ENCODE data around the gene BLOC1S1.
A peak's percentile ranks its signal among the peaks of the same experiment; 100 is the strongest.

BLOC1S1 gene

DNA sequence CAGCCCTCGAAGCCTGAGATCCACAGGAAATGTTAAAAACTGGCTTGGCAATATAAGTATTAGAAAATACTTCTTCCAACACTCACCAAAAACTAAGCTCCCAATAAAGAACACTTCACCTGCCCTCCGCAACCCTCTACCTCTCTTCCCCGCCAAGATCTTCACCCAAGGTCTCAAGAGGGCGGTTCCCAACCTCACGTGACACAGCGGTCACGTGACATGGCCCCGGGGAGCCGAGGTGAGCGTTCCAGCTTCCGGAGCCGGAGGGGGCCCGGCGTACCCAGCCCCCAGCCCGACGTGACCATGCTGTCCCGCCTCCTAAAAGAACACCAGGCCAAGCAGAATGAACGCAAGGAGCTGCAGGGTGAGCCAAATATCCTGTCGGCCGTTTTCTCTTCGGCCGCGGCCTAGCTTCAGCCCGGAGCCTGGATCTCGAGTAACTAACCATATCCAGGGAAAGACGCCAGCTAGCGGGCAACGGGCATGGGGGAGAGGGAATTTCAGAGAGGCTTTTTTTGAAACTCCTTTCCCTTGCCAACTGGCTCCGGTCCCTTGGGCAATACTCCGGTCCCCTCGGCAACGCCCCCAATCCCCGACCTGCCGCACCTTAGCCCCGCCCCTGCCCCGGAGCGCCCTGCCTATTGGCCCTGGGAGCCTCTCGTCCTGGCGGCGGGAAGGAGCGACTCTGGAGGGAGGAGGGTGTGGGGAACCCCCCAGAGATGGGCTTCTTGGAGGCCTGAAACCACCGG lies at the start of gene BLOC1S1:
TSS of gene BLOC1S1 (plus strand) at position 214 of the 749 bp plus-strand sequence. CDS start at position 220, 6 bp downstream.
- peak; percentile 94 to 95 for DNase-seq (ENCODE audit: low read depth in 2 of 2)

DNA sequence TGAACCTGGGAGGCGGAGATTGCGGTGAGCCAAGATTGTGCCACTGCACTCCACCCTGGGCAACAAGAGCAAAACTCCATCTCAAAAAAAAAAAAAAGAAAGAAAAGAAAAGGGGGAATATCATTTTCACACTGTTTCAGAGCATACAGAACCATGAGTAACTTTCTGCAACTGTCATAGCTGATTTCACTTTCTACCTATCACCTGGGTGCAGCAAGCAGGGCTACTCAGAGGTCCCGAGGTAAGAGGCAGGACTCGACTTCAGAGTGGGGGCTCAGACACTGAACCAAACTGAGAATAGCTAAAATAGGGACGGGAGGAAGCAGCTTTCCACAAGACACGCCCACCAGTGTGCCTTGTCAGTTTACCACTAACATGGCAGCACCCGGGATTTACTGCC lies 49.3 kb upstream of the BLOC1S1 start:
- DNase-seq (ENCODE audit: low read depth in 2 of 2), result no peak

DNA sequence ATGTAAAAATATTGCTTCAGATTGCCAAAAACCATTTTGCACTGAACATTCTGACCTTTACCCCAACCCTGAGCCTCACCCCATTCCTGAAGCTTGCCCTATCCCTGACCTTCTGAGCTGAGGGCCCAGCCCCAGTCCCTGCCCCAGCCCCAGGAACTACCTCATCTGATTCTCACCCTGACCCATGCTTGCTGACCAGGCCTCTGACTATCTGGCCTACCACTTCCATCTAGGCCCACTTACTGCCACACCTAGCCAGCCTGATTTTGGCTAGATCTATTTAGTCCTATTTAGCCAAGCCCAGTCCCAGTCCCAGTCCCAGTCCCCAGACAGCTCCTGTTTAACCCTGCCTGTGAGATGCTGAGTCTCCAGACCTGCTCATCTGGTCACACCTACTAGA lies 45.6 kb upstream of the BLOC1S1 start:
- no peak for DNase-seq (ENCODE audit: low read depth in 2 of 2)

DNA sequence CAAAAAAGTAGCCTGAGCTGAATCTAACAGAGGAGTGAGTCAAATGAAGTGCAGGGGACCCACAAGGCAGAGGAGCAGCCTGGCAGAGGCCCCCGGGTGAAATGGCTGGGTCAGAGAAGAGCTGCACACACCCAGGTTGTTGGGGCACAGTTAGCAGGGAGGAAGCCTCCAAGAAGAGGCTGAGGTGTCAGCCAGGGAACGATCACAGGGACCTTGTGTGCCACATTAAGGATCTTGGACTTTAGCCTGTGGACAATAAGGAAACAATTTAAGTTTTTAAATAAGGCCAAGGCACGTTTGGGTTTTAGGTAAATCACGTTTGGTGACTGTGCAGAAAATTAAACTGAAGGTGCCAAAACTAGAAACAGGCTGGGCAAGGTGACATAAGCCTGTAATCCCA lies 44.1 kb upstream of the BLOC1S1 start:
- DNase-seq (ENCODE audit: low read depth in 2 of 2), result no peak

DNA sequence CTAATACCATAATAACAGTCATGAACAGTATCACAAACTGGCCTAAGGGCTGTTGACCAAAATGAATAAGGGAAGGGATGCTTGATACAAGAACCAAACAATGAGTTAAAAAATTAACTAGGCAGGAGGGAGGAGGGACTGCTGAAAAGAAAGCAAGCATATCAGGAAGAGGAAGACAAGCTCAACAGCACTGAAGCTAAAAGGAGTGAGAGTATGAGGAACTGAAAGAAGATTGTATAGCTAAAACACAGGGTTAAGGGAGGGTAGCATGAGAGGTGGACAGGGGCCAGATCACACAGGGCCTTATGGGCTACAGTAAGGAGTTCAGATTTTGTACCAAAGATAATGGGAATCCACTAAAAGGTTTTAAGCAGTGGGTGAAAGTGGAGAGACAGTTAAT lies 42.2 kb upstream of the BLOC1S1 start:
- DNase-seq (ENCODE audit: low read depth in 2 of 2), result no peak

DNA sequence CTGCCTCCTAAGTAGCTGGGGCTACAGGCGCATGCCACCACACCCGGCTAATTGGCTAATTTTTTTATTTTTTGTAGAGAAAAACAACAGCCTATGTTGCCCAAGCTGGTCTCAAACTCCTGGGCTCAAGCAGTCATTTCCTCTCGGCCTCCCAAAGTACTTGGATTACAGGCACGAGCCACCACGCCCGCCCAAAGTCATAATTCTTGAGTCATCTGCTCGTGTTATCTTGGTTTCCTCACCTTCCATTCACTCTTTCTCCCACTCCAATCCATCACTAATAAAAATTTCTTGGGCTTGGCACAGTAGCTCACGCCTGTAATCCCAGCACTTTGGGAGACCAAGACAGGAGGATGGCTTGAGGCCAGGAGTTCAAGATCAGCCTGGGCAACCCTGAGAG lies 40.2 kb upstream of the BLOC1S1 start:
- DNase-seq (ENCODE audit: low read depth in 2 of 2), result no peak

DNA sequence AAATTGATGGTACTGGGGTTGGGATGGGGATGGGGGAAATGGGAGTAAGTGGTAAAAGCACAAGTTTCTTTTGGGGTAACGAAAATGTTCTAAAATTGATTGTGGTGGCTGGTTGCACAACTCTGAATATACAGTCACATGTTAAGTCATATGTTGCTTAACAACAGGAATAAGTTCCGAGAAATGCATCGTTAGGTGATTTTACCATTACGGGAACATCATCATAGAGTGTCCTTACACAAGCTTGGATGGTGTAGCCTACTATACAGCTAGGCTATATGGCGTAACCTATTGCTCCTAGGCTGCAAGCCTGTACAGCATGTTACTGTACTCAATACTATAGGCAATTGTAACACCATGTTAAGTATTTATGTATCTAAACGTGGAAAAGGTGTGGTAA lies 39.1 kb upstream of the BLOC1S1 start:
- no peak for DNase-seq (ENCODE audit: low read depth in 2 of 2)

DNA sequence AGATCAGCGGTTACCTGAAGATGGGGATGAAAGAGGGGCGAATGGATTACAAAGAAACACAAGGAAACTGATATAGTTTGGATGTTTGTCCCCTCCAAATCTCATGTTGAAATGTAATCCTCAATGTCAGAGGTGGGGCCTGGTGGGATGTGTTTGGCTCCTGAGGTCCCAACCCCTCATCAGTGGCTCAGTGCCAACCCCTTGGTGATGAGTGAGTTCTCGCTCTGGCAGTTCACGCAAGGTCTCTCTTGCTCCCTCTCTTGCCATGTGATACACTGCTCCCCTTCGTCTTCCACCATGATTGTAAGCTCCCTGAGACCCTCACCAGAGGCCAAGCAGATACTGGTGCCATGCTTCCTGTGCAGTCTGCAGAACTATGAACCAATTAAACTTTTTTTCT lies 36.2 kb upstream of the BLOC1S1 start:
- DNase-seq (ENCODE audit: low read depth in 2 of 2), result no peak

DNA sequence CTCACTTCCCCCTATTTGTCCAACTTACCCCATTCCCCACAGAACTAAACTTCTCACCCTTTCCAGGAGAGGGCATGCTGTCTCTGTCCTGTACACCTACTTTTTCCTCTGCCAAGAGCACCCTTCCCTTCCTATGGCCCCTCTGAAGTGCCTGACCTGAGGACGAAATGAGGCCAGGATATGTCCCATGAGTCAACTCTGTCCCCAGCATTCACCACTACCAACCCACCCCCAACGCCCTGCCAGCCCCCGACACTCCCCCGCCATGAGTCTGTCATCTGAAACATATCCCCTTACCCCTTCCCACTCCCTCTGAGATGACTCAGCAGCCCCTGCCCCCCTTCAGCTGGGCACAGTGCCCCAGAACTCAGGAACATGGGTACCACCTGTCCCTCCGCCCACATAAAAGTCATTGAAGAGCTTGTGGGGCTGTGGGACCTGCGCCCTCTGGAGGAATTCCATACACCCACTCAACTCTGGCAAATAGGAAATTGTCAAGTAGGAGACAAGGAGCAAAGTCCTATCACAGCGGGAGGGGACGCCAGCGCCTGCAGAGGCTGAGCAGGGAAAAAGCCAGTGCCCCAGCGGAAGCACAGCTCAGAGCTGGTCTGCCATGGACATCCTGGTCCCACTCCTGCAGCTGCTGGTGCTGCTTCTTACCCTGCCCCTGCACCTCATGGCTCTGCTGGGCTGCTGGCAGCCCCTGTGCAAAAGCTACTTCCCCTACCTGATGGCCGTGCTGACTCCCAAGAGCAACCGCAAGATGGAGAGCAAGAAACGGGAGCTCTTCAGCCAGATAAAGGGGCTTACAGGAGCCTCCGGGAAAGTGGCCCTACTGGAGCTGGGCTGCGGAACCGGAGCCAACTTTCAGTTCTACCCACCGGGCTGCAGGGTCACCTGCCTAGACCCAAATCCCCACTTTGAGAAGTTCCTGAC lies 34.4 kb upstream of the BLOC1S1 start:
- no peak for DNase-seq (ENCODE audit: low read depth in 2 of 2)

DNA sequence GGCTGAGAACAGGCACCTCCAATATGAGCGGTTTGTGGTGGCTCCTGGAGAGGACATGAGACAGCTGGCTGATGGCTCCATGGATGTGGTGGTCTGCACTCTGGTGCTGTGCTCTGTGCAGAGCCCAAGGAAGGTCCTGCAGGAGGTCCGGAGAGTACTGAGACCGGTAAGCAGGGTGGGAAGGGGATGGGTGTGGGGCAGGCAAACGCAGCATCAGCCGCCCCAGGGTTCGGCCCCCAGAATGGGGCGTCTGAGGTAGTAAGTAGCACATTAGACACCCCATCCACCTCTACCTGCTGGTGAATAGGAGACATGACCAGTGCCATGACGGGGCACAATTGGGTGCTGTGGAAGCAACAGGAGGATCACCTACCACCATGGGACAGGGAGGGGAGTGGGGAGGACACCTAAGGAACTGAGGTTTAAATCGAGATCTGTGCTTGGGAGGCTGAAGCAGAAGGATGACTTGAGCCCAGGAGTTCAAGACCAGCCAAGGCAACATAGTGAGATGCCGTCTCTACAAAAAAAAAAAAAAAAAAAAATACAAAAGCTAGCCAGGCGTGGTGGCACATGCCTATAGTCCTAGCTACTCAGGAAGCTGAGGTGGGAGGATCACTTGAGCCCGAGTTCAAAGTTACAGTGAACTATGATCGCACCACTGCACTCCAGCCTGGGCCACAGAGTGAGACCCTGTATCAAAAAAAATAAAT lies 33.6 kb upstream of the BLOC1S1 start:
- DNase-seq (ENCODE audit: low read depth in 2 of 2), result no peak

DNA sequence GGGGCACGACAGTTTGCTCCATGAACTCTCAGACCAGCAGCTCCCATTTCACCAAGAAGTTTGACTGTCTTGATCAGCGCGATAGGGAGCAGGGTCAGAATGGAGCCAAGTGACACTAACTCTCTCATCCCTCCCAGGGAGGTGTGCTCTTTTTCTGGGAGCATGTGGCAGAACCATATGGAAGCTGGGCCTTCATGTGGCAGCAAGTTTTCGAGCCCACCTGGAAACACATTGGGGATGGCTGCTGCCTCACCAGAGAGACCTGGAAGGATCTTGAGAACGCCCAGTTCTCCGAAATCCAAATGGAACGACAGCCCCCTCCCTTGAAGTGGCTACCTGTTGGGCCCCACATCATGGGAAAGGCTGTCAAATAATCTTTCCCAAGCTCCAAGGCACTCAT lies 32.2 kb upstream of the BLOC1S1 start:
- no peak for DNase-seq (ENCODE audit: low read depth in 2 of 2)

DNA sequence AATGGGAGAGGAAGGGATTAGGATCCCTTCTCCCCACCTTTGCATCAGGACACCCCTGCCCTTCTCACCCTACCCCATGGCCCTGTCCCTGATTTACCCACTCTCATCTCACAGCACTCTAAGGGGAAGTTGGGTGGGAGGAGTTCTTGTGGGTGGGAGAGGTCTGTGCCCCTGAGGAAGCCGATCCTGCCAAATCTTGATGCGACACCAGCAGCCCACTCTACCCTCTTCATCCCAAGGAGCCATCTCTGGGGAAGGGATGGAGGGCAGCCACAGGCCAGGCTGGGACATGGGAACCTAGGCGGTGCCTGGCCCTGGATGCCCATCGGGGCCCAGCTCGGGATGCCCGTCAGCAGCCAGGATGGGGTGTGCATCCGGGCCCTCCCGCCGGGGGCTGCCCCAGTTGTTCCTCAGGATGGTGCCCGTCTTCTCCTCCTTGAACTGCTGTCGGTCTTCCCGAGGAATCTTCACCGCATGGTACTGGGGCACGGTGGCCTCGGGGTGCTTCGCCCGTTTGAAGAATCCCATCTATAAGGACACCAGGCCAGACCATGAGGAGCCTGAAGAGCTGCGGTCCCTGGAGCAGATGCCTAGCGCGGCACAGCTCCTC lies 31.0 kb upstream of the BLOC1S1 start:
- DNase-seq (ENCODE audit: low read depth in 2 of 2), result no peak

DNA sequence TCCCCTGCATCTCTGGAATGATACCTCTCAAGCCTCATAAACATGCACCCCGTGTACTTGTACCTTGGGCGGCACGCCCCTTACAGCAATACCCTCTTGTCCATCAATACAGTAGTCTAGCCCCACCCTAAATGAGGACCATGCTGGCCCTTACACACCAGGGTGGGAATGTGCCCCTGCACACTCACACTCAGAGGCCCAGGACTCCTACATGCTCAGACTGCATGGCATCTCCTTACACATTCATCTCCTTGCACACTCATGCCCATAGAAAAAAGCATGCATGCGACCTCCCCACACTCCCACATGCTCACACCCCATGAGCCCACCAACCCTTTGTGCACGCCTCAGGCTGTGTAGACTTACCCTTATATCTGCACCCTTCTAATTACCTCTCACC lies 30.2 kb upstream of the BLOC1S1 start:
- DNase-seq (ENCODE audit: low read depth in 2 of 2), result no peak

DNA sequence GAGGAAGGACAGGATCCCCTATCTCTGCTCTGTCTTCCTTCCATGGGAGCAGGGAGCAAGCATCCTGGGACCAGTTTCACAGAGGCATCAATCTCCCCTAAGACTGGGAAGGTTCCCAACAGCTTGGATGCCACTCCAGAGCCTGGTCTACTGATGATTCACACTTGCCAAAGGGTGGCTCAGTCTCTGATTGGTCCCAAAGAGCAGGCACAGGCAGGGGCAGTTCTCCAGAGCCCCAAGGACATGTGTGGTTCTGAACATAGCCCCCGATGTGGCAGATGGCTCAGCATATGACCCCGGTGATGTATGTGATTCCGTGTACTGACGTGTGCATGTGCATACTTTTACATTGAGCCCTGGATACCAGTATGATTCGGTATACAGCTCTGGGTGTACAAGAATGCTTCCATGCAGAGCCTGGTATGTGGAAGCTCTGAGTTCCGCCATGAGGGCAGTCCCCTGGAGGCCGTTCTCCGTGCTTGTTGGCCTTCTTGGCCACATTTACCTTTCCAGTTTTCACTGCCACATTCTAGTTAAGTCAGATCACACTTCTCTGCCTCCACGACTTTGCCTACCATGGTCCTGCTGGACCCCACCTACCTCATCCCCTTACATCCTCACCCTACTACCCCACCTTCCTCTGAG lies 29.4 kb upstream of the BLOC1S1 start:
- no peak for DNase-seq (ENCODE audit: low read depth in 2 of 2)

DNA sequence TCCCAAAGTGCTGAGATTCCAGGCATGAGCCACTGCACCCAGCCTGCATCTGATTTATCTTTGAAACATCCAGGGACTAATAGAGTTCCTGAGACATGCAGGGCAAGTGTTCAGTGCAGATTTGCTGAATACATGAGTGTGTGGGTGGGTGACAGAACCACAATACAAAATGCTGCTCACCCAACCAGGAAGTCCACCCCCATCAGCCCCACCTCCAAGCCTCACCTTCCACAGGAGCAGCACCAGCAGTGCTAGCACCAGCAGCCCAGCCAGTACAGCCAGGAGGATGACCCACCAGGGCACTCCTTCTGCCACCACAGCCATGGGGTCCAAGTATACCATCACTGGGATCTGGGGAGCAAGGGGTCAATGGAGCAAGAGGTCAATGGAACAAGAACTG lies 28.1 kb upstream of the BLOC1S1 start:
- no peak for DNase-seq (ENCODE audit: low read depth in 2 of 2)

DNA sequence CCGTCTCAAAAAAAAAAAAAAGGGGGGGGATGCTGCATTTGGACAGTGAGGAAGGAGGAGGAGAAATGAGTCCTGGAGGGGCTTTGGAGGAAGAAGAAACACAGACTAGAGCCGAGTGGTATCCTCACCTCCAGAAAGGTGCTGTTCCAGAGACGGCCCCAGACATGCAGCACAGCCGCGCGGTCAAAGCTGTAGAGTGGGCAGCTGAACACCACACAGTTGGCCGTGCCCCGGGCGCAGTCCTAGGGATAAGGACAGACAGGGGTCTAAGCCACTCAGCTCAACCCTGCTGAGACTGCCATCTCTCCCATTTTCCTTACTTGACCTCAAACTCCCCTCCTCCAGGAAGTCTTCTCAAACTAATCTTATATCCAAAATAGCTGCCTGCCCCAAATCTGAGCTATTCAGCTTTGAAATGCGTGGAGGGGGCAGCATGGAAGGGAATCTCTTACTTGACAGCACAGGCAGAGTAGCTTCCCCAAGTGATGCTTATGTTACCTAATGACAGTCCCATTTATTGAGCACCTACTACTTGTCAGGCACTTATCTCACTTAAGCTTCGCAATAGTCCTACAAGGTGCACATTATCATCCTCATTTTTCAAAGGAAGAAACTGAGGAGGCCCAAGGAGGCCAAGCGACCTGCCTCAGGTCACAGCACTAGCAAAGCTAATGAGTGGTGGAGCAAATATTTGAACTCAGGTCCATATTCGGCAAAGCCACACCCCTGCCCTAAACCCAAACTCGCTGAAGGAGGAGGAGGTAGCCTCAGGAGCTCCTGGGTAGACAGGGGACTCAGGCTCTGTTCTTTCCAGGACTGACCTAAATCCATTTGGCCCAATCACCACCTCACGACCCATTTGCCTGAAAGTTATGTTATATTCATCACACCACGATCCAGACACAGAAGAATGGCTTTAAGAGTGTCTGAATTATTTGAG lies 26.9 kb upstream of the BLOC1S1 start:
- DNase-seq (ENCODE audit: low read depth in 2 of 2), result no peak

DNA sequence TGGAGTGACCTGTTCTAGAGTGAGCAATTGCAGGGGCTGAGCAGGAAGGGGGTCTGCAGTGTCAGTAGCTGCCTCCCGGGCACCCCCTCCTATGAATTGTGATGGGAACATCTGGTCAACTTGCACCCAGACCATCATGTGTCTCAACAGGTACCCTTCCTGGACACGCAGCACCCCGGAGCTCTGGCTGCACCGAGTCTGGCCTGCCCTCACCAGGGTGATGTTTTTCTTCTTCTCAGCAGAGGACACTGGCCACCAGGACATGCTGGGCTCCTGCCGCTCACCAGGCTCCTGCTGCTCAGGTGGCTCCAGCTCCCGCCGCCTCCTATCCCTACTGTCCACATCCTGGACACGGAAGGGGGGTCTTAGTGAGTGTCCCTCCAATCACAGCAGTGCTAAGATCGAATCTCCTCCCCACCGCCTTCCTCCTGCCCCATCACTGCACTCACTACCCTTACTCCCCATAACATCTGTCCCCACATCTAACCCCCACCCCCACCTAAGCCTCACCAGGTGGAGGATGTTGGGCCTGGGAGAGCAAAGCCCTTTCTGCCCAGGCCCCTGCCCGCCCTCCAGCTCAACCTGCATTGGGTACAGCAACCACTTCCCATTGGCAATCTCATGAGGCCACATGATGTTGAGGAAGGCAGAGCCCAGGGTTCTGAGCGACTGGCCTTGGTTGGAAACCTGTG lies 23.1 kb upstream of the BLOC1S1 start:
- DNase-seq (ENCODE audit: low read depth in 2 of 2), result no peak

DNA sequence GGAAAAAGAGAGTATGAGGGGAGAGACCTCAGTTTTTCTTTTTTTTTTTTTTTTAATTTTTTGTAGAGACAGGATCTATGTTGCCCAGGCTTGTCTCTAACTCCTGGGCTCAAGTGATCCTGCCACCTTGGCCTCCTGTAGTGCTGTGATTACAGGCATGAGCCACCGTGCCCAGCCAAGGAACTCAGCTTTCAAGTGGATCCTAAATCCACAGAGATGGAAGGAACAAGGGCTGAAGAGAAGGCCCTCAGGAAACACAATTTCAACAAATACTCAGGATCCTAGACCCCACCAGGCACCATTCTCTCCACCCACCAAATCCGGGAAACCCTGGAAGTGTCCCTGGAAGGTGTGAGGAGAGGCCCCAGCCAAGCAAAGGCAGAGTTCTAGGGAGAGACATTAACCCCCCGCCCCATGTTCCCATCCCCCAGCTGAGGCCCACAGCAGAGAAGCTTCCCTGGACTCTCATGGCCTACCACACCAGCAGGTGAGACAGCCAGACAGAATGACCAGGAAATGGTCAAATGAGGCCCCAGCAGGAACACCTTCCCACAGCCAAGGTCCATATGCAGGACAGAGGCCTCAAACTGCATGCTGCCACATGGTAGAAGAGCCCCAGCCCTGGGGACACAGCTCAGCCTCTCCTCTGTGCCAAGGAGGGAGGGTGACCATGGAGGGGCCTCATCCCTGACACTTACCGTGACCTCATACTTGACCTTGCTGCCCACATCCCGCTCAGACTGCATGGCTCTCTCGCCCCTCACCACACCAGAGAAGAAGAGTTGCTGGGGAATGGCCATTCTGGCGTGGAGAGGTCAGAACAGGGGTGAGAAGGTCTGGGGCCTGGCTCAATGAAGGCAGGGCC lies 22.3 kb upstream of the BLOC1S1 start:
- DNase-seq (ENCODE audit: low read depth in 2 of 2), result no peak

DNA sequence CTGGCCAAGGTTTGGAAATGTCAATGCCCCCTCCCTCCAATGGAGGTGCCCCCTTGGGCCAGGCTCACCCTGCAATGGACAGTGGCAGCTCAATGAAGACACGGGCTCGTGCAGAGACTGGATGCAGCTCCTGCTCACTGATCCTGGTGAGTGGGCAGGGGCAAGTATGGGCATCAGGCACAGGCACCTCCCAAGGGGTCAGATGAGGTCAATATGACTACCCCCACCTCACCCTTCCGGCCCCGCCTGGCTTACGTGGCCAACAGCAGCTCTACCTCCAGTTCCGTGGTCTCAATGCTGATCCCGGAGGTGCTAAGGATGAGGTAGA lies 21.7 kb upstream of the BLOC1S1 start:
- DNase-seq (ENCODE audit: low read depth in 2 of 2), result no peak
